Measurements from ENCODE around the gene CD163L1. TPM values are rescaled to one million over a fixed set of nuclear protein-coding genes. Genes with fewer than 3 reads are reported as not detected.

Gene CD163L1
- total and polyA plus RNA-seq, 2 donors (not counting 1 experiment from before 2014, with no cell fraction given): 0.33 to 0.78 TPM

DNA sequence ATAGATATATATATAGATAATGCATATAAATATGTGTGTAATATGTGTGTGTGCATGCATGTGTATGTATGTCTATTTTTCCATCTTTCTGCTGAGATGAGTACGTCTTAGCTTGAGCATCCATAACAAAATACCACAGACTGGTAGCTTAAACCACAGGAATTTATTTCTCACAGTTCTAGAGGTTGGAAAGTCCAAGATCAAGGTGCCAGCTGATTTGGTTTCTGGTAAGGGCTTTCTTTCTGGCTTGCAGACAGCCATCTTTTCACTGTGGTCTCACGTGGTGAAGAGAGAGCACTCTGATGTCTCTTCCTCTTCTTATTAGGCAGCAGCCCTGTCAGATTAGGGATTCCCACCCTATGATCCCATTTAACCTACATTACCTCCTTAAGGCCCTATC is 92.8 kb downstream of the CD163L1 start:
- no peaks in the 10 kb centered on the region for H3K9me3 ChIP-seq (ENCODE audit: control insufficient read depth, insufficient read depth, low read depth, low read length)
- H3K27me3 ChIP-seq (ENCODE audit: control insufficient read depth, insufficient read depth, low read length): no peaks in the 10 kb centered on the region
- H3K4me1 ChIP-seq (ENCODE audit: control insufficient read depth, extremely low read depth, insufficient read depth, low read length): no peaks in the 10 kb centered on the region
- no peaks in the 10 kb centered on the region for H3K79me2 ChIP-seq (ENCODE audit: control insufficient read depth, insufficient read depth, low read length)
- H3K4me2 ChIP-seq (ENCODE audit: extremely low read depth, insufficient read depth, low read length): no peak overlapping the region
- no peak overlapping the region for H3K4me3 ChIP-seq (replicated peaks in 1 of 4; ENCODE audit: control extremely low read depth in 1 of 4, insufficient read depth in 1 of 4, low read depth in 3 of 4, low read length in 4 of 4)
- no peaks in the 10 kb centered on the region for H4K20me1 ChIP-seq (ENCODE audit: control insufficient read depth, extremely low read depth, insufficient read depth, low read length)
- no peak overlapping the region for H2AFZ ChIP-seq (ENCODE audit: low read length)
- no peak for TF ChIP-seq EZH2 (IDR thresholded peaks at IDR 0.05; ENCODE audit: low read length, missing control alignments)
- TF ChIP-seq, protein P1, sequence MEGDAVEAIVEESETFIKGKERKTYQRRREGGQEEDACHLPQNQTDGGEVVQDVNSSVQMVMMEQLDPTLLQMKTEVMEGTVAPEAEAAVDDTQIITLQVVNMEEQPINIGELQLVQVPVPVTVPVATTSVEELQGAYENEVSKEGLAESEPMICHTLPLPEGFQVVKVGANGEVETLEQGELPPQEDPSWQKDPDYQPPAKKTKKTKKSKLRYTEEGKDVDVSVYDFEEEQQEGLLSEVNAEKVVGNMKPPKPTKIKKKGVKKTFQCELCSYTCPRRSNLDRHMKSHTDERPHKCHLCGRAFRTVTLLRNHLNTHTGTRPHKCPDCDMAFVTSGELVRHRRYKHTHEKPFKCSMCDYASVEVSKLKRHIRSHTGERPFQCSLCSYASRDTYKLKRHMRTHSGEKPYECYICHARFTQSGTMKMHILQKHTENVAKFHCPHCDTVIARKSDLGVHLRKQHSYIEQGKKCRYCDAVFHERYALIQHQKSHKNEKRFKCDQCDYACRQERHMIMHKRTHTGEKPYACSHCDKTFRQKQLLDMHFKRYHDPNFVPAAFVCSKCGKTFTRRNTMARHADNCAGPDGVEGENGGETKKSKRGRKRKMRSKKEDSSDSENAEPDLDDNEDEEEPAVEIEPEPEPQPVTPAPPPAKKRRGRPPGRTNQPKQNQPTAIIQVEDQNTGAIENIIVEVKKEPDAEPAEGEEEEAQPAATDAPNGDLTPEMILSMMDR (conservative IDR thresholded peaks at IDR 0.05 in 1 of 2, IDR thresholded peaks at IDR 0.05 in 1 of 2; ENCODE audit: low read depth in 1 of 2, low read length in 2 of 2): no peak
- H3K27ac ChIP-seq (ENCODE audit: insufficient read depth, low read length): no peak overlapping the region
- H3K9ac ChIP-seq (ENCODE audit: insufficient read depth, low read length): no peak overlapping the region
- DNase-seq (ENCODE audit: low read depth in 2 of 2): no peak
- H3K36me3 ChIP-seq (ENCODE audit: control insufficient read depth, insufficient read depth, low read length): no peaks in the 10 kb centered on the region

DNA sequence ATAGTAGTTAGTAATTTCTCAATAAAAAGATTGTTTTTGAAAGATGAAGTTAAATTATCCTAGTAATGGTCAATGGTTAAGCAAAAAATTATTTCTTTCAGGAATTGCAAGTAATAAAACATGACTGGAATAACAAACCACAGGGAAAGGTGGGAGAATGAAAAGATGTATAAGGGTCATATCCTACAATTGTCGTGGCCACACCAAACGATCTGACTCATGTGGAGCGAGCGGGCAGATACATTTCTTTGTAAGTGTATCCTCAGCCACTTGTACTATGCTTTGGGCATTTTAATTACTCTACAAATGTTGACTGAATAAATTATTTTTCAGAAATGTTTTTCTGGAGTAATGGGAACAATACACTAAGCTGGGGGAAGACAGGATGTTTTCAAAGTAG is 94.5 kb downstream of the CD163L1 start:
- no peaks in the 10 kb centered on the region for H3K9me3 ChIP-seq (ENCODE audit: control insufficient read depth, insufficient read depth, low read depth, low read length)
- TF ChIP-seq, protein P1 (conservative IDR thresholded peaks at IDR 0.05 in 1 of 2, IDR thresholded peaks at IDR 0.05 in 1 of 2; ENCODE audit: low read depth in 1 of 2, low read length in 2 of 2): no peak
- H3K4me3 ChIP-seq (replicated peaks in 1 of 4; ENCODE audit: control extremely low read depth in 1 of 4, insufficient read depth in 1 of 4, low read depth in 3 of 4, low read length in 4 of 4): no peak overlapping the region
- H3K4me2 ChIP-seq (ENCODE audit: extremely low read depth, insufficient read depth, low read length): no peak overlapping the region
- no peaks in the 10 kb centered on the region for H4K20me1 ChIP-seq (ENCODE audit: control insufficient read depth, extremely low read depth, insufficient read depth, low read length)
- no peak overlapping the region for H2AFZ ChIP-seq (ENCODE audit: low read length)
- H3K27ac ChIP-seq (ENCODE audit: insufficient read depth, low read length): no peak overlapping the region
- no peaks in the 10 kb centered on the region for H3K4me1 ChIP-seq (ENCODE audit: control insufficient read depth, extremely low read depth, insufficient read depth, low read length)
- no peaks in the 10 kb centered on the region for H3K27me3 ChIP-seq (ENCODE audit: control insufficient read depth, insufficient read depth, low read length)
- H3K79me2 ChIP-seq (ENCODE audit: control insufficient read depth, insufficient read depth, low read length): no peaks in the 10 kb centered on the region
- H3K36me3 ChIP-seq (ENCODE audit: control insufficient read depth, insufficient read depth, low read length): no peaks in the 10 kb centered on the region
- DNase-seq (ENCODE audit: low read depth in 2 of 2): no peak
- H3K9ac ChIP-seq (ENCODE audit: insufficient read depth, low read length): no peak overlapping the region

DNA sequence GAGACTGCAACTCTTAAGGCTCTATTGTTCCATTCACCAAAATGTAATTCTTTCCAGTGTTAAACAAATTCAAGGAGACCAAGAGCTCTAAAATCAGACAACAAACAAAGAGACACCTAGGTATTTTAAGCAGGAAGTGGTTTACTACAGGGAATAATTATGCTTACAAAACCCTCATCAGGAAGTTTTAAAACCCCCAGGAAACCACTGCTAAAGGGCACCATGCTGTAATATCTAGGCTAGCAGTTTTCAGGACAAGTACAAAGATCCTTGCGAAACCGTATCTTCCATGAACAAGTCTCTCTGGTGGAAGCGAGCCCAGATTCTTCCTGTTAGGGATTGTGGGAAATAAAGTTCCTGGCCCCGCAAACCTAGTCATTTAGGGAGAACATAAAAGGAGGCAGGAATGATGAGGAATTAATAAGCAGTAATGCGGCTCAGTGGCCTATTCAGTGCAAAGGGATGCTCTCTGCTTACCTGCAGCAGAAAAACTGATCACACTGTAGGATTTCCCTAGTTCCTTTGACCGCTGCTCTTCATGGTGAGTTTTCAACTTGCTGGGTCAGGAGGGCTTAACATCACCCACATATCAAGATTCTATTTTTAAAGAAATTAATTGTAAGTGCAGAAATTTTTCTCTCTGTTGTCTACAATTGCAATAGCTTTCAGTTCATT is 97.3 kb downstream of the CD163L1 start:
- Histone ChIP-seq H3K27ac (ENCODE audit: insufficient read depth, low read length) (no peak overlapping the region), H2AFZ (ENCODE audit: low read length) (no peak overlapping the region), H3K27me3 (ENCODE audit: control insufficient read depth, insufficient read depth, low read length) (no peaks in the 10 kb centered on the region), H3K4me1 (ENCODE audit: control insufficient read depth, extremely low read depth, insufficient read depth, low read length) (no peaks in the 10 kb centered on the region), H3K36me3 (ENCODE audit: control insufficient read depth, insufficient read depth, low read length) (no peaks in the 10 kb centered on the region), H3K9me3 (ENCODE audit: control insufficient read depth, insufficient read depth, low read depth, low read length) (no peaks in the 10 kb centered on the region), H3K79me2 (ENCODE audit: control insufficient read depth, insufficient read depth, low read length) (no peaks in the 10 kb centered on the region), H3K4me3 (replicated peaks in 1 of 4; ENCODE audit: control extremely low read depth in 1 of 4, insufficient read depth in 1 of 4, low read depth in 3 of 4, low read length in 4 of 4) (no peak overlapping the region), H3K4me2 (ENCODE audit: extremely low read depth, insufficient read depth, low read length) (no peak overlapping the region), H3K9ac (ENCODE audit: insufficient read depth, low read length) (no peak overlapping the region), H4K20me1 (ENCODE audit: control insufficient read depth, extremely low read depth, insufficient read depth, low read length) (no peaks in the 10 kb centered on the region)
- DNase-seq (ENCODE audit: low read depth in 2 of 2): no peak
- TF ChIP-seq, protein P1 (conservative IDR thresholded peaks at IDR 0.05 in 1 of 2, IDR thresholded peaks at IDR 0.05 in 1 of 2; ENCODE audit: low read depth in 1 of 2, low read length in 2 of 2): no peak
- TF ChIP-seq EZH2 (IDR thresholded peaks at IDR 0.05; ENCODE audit: low read length, missing control alignments): no peak

All from fibroblast of lung (primary cell).